ENCODE measurements around the gene CLK1. TPM values are rescaled to one million over a fixed set of nuclear protein-coding genes. Genes with fewer than 3 reads are reported as not detected.

CLK1 gene
- total and polyA plus RNA-seq, 2 of the 13 experiments (the other 11 are each of a cell fraction or from before 2014, with no cell fraction given) = 66.6 to 101 TPM

GRCh38 chr2:200878289-200878880 lies 13.9 kb upstream of the CLK1 start (continued):
- 0 out of 2 replicates have a peak, but pooled peaks have one; percentile 27 for TF ChIP-seq ARID5B (CRISPR knock-in tag; IDR thresholded peaks at IDR 0.05)
- no peak for TF ChIP-seq ZBTB7B (CRISPR knock-in tag; IDR thresholded peaks at IDR 0.05)
- TF ChIP-seq KDM6A (CRISPR knock-in tag; IDR thresholded peaks at IDR 0.05; ENCODE audit: low read depth) = no peak
- no peak for TF ChIP-seq EED (CRISPR knock-in tag; IDR thresholded peaks at IDR 0.05)
- TF ChIP-seq ZBTB34 (CRISPR knock-in tag; IDR thresholded peaks at IDR 0.05) = no peak
- no peak for TF ChIP-seq DBP (CRISPR knock-in tag; IDR thresholded peaks at IDR 0.05; ENCODE audit: not compliant biosample characterization)
- TF ChIP-seq ZNF891 (CRISPR knock-in tag; IDR thresholded peaks at IDR 0.05) = no peak
- TF ChIP-seq HNF4A (CRISPR knock-in tag; IDR thresholded peaks at IDR 0.05) = peak; percentile 45; the same call in 1 of the 2 replicates
- 0 out of 2 replicates have a peak, but pooled peaks have one; percentile 18 for TF ChIP-seq PAXIP1 (CRISPR knock-in tag; conservative IDR thresholded peaks at IDR 0.05)
- TF ChIP-seq ZNF362 (CRISPR knock-in tag; IDR thresholded peaks at IDR 0.05; ENCODE audit: borderline replicate concordance) = peak; percentile 58; the same call in 1 of the 2 replicates
- no peak for TF ChIP-seq ZNF530 (CRISPR knock-in tag; IDR thresholded peaks at IDR 0.05; ENCODE audit: low read depth)
- TF ChIP-seq ATM (IDR thresholded peaks at IDR 0.05; ENCODE audit: borderline replicate concordance) = no peak
- peak; percentile 71; the same call in 1 of the 2 replicates for TF ChIP-seq CEBPG (CRISPR knock-in tag; IDR thresholded peaks at IDR 0.05)
- TF ChIP-seq SRY (CRISPR knock-in tag; IDR thresholded peaks at IDR 0.05) = no peak
- TF ChIP-seq NONO (IDR thresholded peaks at IDR 0.05) = no peak
- TF ChIP-seq NONO (CRISPR knock-in tag; conservative IDR thresholded peaks at IDR 0.05) = no peak
